Dedifferentiated amniotic fluid mesenchymal stem cell (primary cell): ENCODE measurements around the gene TAF11L12.
"Not testable (repeated sequence)": the region's sequence is repeated elsewhere in the genome, so short reads cannot be mapped to it uniquely, and the experiment has no call there.

Experiments used
- DNase-seq: peaks from one replicate; pipeline ENCODE4 v3.0.0-alpha.2; 2016; ENCODE audit errors: extremely low spot score

Gene TAF11L12

DNA sequence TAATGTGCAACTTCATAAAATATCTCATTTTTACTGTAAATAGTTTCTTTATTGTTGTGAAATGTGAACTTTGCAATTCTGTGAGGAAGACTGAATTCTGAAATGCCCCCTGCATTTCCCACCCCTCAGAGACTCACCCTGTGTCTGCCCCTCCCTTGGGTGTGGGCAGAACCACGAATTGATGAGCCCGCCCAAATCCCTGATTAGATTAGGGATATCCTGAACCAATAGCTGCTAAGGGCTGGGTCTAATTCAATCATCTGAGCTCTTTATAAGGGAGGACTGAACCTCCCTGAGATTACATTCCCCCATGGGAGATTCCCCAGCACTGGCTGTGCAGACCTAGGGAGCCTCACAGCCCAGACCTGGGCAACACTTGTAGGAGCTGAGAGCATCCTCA is at the start of gene TAF11L12:
Gene TAF11L12, plus strand, starts transcription at position 301 of the 400 bp plus-strand sequence.
- not testable (repeated sequence) for DNase-seq

DNA sequence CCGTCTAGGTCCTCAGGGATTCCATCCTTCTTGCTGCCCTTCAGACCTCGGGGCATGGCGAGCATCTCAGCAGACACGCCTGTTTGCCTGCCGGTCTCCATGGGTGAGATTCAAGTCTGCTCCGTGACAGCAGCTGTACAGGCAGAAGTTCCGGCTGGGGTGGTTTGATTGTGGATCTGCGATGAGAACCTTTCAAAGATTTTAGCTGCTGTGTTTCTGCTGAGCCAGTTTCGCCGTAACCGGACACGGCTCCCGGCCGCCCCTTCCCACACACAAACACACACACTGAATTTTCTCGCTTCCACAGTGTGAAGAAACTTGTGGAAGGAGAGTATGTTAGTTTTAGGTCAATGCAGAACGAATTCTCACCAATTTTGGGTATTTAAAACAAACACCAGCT is 24.5 kb upstream of the TAF11L12 start, which contains the start of gene TAF11L7:
Gene TAF11L7, minus strand, starts transcription at position 101 of the 400 bp plus-strand sequence.
- DNase-seq, result not testable (repeated sequence)

DNA sequence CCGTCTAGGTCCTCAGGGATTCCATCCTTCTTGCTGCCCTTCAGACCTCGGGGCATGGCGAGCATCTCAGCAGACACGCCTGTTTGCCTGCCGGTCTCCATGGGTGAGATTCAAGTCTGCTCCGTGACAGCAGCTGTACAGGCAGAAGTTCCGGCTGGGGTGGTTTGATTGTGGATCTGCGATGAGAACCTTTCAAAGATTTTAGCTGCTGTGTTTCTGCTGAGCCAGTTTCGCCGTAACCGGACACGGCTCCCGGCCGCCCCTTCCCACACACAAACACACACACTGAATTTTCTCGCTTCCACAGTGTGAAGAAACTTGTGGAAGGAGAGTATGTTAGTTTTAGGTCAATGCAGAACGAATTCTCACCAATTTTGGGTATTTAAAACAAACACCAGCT is 19.3 kb upstream of the TAF11L12 start, which contains the start of gene TAF11L8:
Gene TAF11L8, minus strand, starts transcription at position 101 of the 400 bp plus-strand sequence.
- not testable (repeated sequence) for DNase-seq

DNA sequence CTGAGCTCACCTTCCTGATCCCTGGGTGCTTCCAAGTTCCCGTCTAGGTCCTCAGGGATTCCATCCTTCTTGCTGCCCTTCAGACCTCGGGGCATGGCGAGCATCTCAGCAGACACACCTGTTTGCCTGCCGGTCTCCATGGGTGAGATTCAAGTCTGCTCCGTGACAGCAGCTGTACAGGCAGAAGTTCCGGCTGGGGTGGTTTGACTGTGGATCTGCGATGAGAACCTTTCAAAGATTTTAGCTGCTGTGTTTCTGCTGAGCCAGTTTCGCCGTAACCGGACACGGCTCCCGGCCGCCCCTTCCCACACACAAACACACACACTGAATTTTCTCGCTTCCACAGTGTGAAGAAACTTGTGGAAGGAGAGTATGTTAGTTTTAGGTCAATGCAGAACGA is 15.9 kb upstream of the TAF11L12 start, which contains the start of gene TAF11L9:
Gene TAF11L9, minus strand, starts transcription at position 140 of the 400 bp plus-strand sequence.
- not testable (repeated sequence) for DNase-seq

DNA sequence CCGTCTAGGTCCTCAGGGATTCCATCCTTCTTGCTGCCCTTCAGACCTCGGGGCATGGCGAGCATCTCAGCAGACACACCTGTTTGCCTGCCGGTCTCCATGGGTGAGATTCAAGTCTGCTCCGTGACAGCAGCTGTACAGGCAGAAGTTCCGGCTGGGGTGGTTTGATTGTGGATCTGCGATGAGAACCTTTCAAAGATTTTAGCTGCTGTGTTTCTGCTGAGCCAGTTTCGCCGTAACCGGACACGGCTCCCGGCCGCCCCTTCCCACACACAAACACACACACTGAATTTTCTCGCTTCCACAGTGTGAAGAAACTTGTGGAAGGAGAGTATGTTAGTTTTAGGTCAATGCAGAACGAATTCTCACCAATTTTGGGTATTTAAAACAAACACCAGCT is 12.5 kb upstream of the TAF11L12 start, which contains the start of gene TAF11L10:
Gene TAF11L10, minus strand, starts transcription at position 101 of the 400 bp plus-strand sequence.
- DNase-seq, result not testable (repeated sequence)

DNA sequence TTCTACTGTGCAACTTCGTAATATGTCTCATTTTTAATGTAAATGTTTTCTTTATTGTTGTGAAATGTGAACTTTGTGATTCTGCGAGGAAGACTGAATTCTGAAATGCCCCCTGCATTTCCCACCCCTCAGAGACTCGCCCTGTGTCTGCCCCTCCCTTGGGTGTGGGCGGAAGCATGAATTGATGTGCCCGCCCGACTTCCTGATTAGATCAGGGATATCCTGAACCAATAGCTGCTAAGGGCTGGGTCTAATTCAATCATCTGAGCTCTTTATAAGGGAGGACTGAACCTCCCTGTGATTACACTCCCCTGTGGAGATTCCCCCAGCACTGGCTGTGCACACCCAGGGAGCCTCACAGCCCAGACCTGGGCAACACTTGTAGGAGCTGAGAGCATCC is 6.3 kb upstream of the TAF11L12 start, which contains the start of gene TAF11L11:
Gene TAF11L11, plus strand, starts transcription at position 304 of the 400 bp plus-strand sequence.
- not testable (repeated sequence) for DNase-seq

DNA sequence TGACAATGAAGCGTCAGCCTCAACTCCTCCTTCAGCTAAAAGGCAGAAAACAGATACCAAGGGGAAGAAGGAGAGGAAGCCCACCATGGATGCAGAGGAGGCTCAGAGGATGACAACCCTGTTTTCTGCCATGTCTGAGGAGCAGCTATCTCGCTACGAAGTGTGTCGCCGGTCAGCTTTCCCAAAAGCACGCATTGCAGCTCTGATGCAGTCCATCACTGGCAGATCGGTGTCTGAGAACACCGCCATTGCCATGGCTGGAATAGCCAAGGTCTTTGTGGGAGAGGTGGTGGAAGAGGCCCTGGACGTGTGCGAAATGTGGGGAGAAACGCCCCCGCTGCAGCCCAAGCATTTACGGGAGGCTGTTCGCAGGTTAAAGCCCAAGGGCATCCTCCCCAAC is 5.2 kb upstream of the TAF11L12 start:
- no peak for DNase-seq

DNA sequence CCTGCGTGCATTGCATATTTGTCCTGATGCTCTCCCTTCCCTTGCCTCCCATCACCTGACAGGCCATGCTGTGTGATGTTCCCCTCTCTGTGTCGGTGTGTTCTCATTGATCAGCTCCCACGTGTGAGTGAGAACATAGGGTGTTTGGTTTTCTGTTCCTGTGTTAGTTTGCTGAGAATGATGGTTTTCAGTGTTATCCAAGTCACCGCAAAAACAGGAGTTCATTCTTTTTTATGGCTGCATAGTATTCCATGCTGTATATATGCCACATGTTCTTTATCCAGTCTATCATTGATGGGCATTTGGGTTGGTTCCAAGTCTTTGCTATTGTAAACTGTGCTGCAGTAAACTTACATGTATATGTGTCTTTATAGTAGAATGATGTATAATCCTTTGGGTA is 2.7 kb upstream of the TAF11L12 start:
- not testable (repeated sequence) for DNase-seq

DNA sequence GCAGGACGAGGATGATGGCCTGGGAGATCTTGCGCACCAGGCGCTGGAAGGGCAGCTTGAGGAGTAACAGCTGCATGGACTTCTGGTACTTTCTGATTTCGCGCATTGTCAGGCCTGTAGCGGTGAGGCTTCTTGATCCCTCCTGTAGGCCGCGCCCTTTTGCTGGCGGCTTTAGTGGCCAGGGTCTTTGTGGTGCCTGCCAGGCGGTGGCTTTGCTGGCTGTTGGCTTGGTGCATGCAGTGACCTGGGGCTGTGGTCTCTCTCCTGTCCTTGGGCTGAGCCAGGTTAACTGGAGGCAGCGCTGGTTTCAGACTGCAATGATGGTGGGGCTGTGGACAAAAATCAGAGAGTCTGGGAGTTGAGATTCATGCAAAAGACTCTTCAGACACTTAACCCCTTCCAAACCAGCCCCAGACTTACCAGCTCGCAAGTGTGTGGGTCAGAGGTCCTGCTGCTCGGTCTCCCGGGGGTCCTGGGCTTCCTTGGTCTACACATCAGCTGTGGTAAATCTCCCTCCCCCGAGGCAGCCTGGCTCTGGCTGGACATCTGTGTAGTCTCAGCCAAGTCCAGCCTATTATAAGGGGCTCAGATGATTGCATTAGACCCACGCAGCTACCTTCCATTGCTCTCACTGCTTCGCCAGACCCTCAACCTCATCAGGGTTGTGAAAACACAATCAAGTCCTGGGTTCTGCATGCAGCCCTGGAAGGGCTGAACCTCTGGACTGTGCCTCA is 4.8 kb downstream of the TAF11L12 start:
- DNase-seq, result no peak

DNA sequence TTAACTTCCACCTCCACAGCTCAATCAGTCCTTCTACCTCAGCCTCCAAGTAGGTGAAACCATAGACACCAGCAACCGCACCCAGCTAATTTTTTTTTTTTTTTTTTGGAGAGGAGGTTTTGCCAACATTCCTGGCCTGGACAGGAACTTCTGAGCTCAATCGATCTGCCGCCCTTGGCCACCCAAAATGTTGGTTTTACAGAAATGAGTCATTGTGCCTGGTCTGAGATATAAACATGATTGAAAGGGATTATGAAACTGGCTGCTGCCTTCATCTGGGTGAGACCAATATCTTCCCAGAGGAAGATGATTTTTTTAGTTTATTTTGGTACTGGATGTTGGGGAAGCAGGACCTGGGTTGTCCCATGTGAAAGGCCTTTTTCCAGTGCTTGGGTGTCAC is 9.2 kb downstream of the TAF11L12 start:
- DNase-seq, result no peak

DNA sequence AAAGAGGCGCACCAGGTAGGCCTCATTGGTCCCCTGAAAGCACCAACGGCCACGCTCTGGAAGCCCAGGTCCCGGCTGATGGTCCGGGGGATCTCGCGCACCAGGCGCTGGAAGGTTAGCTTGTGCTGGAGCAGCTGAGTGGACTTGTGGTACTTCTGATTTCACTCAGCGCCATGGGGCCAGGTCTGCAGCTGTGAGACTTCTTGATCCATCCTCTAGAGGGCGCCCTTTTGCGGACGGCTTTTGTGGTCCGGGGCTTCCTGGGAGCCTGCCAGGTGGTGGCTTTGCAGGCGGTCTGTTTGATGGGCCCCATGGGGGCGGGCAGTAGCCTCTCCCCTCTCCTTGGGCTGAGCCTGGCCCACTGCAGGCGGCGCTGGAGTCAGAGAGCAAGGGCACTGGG is 10.4 kb downstream of the TAF11L12 start:
- no peak for DNase-seq

DNA sequence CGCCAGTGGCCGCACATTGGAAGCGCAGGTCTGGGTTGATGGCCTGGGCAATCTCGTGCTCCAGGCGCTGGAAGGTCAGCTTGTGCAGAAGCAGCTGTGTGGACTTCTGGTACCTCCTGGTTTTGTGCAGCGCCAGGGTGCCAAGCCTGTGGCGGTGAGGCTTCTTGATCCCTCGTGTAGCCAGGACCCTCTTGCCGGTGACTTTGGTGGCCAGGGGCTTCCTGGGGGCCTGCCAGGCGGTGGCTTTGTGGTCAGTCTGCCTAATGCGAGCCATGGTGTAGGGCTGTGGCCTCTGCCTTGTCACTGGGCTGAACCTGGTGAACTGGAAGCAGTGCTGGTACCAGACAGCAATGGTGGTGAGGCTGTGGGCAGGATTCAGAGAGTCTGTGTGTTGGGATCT is 15.5 kb downstream of the TAF11L12 start:
- DNase-seq, result no peak

DNA sequence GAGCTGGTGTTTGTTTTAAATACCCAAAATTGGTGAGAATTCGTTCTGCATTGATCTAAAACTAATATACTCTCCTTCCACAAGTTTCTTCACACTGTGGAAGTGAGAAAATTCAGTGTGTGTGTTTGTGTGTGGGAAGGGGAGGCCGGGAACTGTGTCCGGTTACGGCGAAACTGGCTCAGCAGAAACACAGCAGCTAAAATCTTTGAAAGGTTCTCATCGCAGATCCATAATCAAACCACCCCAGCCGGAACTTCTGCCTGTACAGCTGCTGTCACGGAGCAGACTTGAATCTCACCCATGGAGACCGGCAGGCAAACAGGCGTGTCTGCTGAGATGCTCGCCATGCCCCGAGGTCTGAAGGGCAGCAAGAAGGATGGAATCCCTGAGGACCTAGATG is 21.6 kb downstream of the TAF11L12 start, which contains the start of gene TAF11L13:
Gene TAF11L13, plus strand, starts transcription at position 301 of the 400 bp plus-strand sequence.
- DNase-seq, result not testable (repeated sequence)

DNA sequence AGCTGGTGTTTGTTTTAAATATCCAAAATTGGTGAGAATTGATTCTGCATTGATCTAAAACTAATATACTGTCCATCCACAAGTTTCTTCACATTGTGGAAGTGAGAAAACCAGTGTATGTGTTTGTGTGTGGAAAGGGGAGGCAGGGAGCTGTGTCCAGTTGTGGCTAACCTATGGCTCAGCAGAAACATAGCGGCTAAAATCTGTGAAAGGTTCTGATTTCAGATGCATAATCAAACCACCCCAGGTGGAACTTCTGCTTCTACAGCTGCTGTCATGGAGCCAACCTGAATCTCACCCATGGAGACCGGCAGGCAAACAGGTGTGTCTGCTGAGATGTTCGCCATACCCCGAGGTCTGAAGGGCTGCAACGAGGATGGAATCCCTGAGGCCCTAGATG is 24.0 kb downstream of the TAF11L12 start, which contains the start of gene TAF11L14:
Gene TAF11L14, plus strand, starts transcription at position 301 of the 400 bp plus-strand sequence.
- no peak for DNase-seq

DNA sequence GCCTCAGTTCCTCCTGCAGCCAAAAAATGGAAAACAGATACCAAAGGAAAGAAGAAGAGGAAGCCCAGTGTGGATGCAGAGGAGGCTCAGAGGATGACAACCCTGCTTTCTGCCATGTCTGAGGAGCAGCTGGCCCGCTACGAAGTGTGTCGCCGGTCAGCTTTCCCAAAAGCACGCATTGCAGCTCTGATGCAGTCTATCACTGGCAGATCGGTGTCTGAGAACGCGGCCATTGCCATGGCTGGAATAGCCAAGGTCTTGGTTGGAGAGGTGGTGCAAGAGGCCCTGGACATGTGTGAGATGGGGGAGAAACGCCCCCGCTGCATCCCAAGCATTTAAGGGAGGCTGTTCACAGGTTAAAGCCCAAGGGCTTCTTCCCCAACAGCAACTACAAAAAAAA is 39.0 kb downstream of the TAF11L12 start:
- not testable (repeated sequence) for DNase-seq

DNA sequence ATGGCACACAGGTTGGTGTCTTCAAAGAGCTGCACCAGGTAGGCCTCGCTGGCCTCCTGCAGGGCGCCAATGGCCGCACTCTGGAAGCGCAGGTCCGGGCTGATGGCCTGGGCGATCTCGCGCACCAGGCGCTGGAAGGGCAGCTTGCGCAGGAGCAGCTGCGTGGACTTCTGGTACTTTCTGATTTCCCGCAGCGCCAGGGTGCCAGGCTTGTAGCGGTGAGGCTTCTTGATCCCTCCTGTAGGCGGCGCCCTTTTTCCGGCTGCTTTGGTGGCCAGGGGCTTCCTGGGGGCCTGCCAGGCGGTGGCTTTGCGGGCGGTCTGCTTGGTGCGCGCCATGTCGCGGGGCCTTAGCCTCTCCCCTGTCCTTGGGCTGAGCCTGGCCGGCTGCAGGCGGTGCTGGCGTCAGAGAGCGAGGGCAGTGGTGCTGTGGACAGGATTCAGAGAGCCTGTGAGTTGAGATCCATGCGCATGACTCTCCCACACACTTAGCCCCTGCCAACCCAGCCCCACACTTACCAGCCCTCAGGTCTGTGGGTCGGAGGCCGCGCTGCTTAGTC is 45.1 kb downstream of the TAF11L12 start:
- DNase-seq, result not testable (repeated sequence)

DNA sequence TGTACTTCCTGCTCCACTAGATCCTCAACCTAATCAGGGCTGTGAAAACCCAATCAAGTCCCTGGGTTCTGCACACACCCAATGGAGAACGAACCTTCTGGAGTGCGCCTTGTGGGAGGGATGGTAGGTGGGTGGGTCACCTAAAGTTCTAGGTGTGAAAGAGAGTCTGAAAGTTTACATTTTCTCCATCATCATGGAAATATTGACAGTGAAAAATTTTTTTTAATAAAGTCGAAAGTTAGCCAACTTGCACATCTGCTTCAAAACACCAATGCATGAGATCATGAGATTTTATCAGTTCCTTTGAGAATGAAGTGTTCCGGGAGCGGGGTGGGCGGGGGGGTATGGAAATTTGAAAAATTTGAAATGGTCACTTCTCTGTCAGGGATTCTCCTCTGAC is 45.7 kb downstream of the TAF11L12 start:
- DNase-seq, result no peak
